Measurements from ENCODE around the gene ICE2. TPM values are rescaled to one million over a fixed set of nuclear protein-coding genes. Genes with fewer than 3 reads are reported as not detected.

Gene ICE2
- total RNA-seq, 1 donor from 2014 or later, result 26.5 TPM

DNA sequence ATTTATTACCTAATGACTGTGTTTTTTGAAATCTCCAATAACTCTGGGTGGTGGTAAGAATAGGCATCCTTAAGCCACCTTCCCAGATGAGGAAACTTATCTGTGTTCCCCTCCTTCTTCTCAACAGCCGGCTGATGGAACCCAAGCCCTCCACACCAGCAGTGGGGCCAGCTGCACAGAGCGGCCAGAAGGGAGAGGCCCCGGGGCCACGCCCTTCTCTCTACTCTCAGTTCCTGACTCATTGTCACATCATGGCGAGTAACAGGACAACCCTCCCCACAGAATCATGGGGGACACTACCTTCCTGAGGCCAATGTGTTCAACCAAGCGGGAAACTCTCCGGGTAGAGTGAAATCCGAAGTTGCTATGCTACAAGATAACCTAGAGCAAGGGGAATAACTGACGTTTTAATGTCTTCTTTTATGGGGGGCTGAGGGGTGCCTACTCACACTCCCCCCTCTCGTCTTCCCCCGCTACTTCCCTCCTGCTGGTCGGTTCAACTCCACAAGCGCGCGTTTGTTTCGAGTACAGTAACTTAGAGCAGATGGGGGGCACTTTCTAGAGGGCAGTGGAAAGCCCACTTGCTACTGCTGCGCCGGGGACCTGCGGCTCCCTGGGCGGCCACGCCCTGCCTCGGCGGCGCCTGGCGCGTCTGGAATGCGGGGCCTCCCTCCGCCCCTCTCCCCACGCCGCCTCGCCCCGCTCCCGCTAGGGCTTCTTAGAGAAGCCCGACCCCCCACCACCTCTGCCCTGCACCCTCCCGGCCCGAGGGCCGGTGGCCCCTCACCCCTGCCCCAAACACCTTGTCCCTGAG lies 81.8 kb downstream of the ICE2 start:
- Mint-ChIP-seq H3K9me3 (ENCODE audit: unreplicated experiment) (no peaks in the 10 kb centered on the region), H3K27ac (ENCODE audit: unreplicated experiment) (peak overlapping the region; percentile 98), H3K4me1 (ENCODE audit: low read depth, unreplicated experiment) (peaks cover 52% of the 10 kb centered on the region), H3K27me3 (ENCODE audit: low read depth, unreplicated experiment) (no peaks in the 10 kb centered on the region), H3K4me3 (ENCODE audit: unreplicated experiment) (peak overlapping the region; percentile 96), H3K36me3 (ENCODE audit: low read depth, unreplicated experiment) (peaks cover 20% of the 10 kb centered on the region)
- Histone ChIP-seq H4K20me1 (ENCODE audit: insufficient read depth, low read length) (peaks cover 50% of the 10 kb centered on the region), H3K4me1 (ENCODE audit: insufficient read depth, low read length) (peaks cover 69% of the 10 kb centered on the region), H2AFZ (ENCODE audit: low read depth, low read length) (no peak overlapping the region), H3K9me3 (ENCODE audit: insufficient read depth, low read depth, low read length) (no peaks in the 10 kb centered on the region), H3K27ac (ENCODE audit: low read depth, low read length) (peak overlapping the region; percentile 98), H3K36me3 (ENCODE audit: insufficient read depth, low read length) (peaks cover 27% of the 10 kb centered on the region), H3K4me2 (ENCODE audit: low read length) (peak overlapping the region; percentile 91), H3K79me2 (ENCODE audit: insufficient read depth, low read length) (peaks cover 56% of the 10 kb centered on the region), H3K4me3 (ENCODE audit: insufficient read depth, low read depth, low read length) (peak overlapping the region; percentile 97), H3K9ac (ENCODE audit: low read length) (peak overlapping the region; percentile 99), H3K27me3 (ENCODE audit: insufficient read depth, low read length) (no peaks in the 10 kb centered on the region)
- DNase-seq (ENCODE audit: low read depth) (no peak), FAIRE-seq (no peak)
- TF ChIP-seq EZH2 (IDR thresholded peaks at IDR 0.05; ENCODE audit: insufficient read depth, low read length), result no peak
- TF ChIP-seq, protein P1, sequence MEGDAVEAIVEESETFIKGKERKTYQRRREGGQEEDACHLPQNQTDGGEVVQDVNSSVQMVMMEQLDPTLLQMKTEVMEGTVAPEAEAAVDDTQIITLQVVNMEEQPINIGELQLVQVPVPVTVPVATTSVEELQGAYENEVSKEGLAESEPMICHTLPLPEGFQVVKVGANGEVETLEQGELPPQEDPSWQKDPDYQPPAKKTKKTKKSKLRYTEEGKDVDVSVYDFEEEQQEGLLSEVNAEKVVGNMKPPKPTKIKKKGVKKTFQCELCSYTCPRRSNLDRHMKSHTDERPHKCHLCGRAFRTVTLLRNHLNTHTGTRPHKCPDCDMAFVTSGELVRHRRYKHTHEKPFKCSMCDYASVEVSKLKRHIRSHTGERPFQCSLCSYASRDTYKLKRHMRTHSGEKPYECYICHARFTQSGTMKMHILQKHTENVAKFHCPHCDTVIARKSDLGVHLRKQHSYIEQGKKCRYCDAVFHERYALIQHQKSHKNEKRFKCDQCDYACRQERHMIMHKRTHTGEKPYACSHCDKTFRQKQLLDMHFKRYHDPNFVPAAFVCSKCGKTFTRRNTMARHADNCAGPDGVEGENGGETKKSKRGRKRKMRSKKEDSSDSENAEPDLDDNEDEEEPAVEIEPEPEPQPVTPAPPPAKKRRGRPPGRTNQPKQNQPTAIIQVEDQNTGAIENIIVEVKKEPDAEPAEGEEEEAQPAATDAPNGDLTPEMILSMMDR (IDR thresholded peaks at IDR 0.05; ENCODE audit: insufficient read depth, low read depth, low read length), result no peak

GRCh38 chr15:60396560-60396957 lies 82.4 kb downstream of the ICE2 start:
- no peak overlapping the region for H2AFZ ChIP-seq (ENCODE audit: low read depth, low read length)
- peaks cover 62% of the 10 kb centered on the region for H3K79me2 ChIP-seq (ENCODE audit: insufficient read depth, low read length)
- H3K4me3 ChIP-seq (ENCODE audit: insufficient read depth, low read depth, low read length), result peak overlapping the region; percentile 97
- no peaks in the 10 kb centered on the region for H3K27me3 Mint-ChIP-seq (ENCODE audit: low read depth, unreplicated experiment)
- H3K4me3 Mint-ChIP-seq (ENCODE audit: unreplicated experiment), result peak overlapping the region; percentile 96
- no peaks in the 10 kb centered on the region for H3K27me3 ChIP-seq (ENCODE audit: insufficient read depth, low read length)
- peaks cover 20% of the 10 kb centered on the region for H3K36me3 Mint-ChIP-seq (ENCODE audit: low read depth, unreplicated experiment)
- H3K27ac Mint-ChIP-seq (ENCODE audit: unreplicated experiment), result peak overlapping the region; percentile 98
- no peak for FAIRE-seq
- peak overlapping the region; percentile 91 for H3K4me2 ChIP-seq (ENCODE audit: low read length)
- H3K4me1 Mint-ChIP-seq (ENCODE audit: low read depth, unreplicated experiment), result peaks cover 51% of the 10 kb centered on the region
- H3K9me3 ChIP-seq (ENCODE audit: insufficient read depth, low read depth, low read length), result no peaks in the 10 kb centered on the region
- H3K36me3 ChIP-seq (ENCODE audit: insufficient read depth, low read length), result peaks cover 31% of the 10 kb centered on the region
- peak overlapping the region; percentile 98 for H3K27ac ChIP-seq (ENCODE audit: low read depth, low read length)
- no peaks in the 10 kb centered on the region for H3K9me3 Mint-ChIP-seq (ENCODE audit: unreplicated experiment)
- peaks cover 55% of the 10 kb centered on the region for H4K20me1 ChIP-seq (ENCODE audit: insufficient read depth, low read length)
- TF ChIP-seq, protein P1 (IDR thresholded peaks at IDR 0.05; ENCODE audit: insufficient read depth, low read depth, low read length), result no peak
- TF ChIP-seq EZH2 (IDR thresholded peaks at IDR 0.05; ENCODE audit: insufficient read depth, low read length), result no peak
- no peak for DNase-seq (ENCODE audit: low read depth)
- H3K4me1 ChIP-seq (ENCODE audit: insufficient read depth, low read length), result peaks cover 70% of the 10 kb centered on the region
- peak overlapping the region; percentile 99 for H3K9ac ChIP-seq (ENCODE audit: low read length)

DNA sequence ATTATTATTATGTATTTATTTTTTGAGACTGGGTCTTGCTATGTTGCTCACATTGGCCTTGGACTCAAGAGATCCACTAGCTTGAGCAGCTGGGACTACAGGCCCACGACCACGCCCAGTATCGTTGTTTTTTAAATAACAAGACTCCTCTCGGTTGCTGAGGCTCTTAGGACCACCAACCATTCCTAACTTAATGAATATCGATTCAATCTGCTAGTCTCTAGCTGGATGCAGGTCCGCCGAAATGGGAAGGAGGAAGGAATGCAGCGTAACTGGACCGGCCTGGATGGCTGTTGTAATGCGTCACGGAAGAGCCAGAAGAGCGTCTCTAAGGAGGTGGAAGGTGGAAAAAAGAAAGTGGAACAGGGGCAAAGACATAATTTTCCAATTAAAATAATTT lies 82.8 kb downstream of the ICE2 start:
- peak overlapping the region; percentile 98 for H3K27ac Mint-ChIP-seq (ENCODE audit: unreplicated experiment)
- H3K9me3 Mint-ChIP-seq (ENCODE audit: unreplicated experiment), result no peaks in the 10 kb centered on the region
- Histone ChIP-seq H3K27ac (ENCODE audit: low read depth, low read length) (peak overlapping the region; percentile 98), H3K27me3 (ENCODE audit: insufficient read depth, low read length) (no peaks in the 10 kb centered on the region), H3K9ac (ENCODE audit: low read length) (peak overlapping the region; percentile 99), H3K4me1 (ENCODE audit: insufficient read depth, low read length) (peaks cover 73% of the 10 kb centered on the region), H4K20me1 (ENCODE audit: insufficient read depth, low read length) (peaks cover 60% of the 10 kb centered on the region), H3K79me2 (ENCODE audit: insufficient read depth, low read length) (peaks cover 66% of the 10 kb centered on the region), H3K9me3 (ENCODE audit: insufficient read depth, low read depth, low read length) (no peaks in the 10 kb centered on the region), H3K36me3 (ENCODE audit: insufficient read depth, low read length) (peaks cover 31% of the 10 kb centered on the region), H3K4me2 (ENCODE audit: low read length) (peak overlapping the region; percentile 91), H2AFZ (ENCODE audit: low read depth, low read length) (no peak overlapping the region), H3K4me3 (ENCODE audit: insufficient read depth, low read depth, low read length) (peak overlapping the region; percentile 97)
- H3K4me3 Mint-ChIP-seq (ENCODE audit: unreplicated experiment), result peak overlapping the region; percentile 96
- DNase-seq (ENCODE audit: low read depth) (no peak), FAIRE-seq (no peak)
- H3K36me3 Mint-ChIP-seq (ENCODE audit: low read depth, unreplicated experiment), result peaks cover 20% of the 10 kb centered on the region
- TF ChIP-seq, protein P1 (IDR thresholded peaks at IDR 0.05; ENCODE audit: insufficient read depth, low read depth, low read length), result no peak
- TF ChIP-seq EZH2 (IDR thresholded peaks at IDR 0.05; ENCODE audit: insufficient read depth, low read length), result no peak
- peaks cover 52% of the 10 kb centered on the region for H3K4me1 Mint-ChIP-seq (ENCODE audit: low read depth, unreplicated experiment)
- no peaks in the 10 kb centered on the region for H3K27me3 Mint-ChIP-seq (ENCODE audit: low read depth, unreplicated experiment)

Data from astrocyte (in vitro differentiated cells and primary cell).